Measurements from ENCODE around the gene SERBP1. TPM values are rescaled to one million over a fixed set of nuclear protein-coding genes. Genes with fewer than 3 reads are reported as not detected.

SERBP1 gene
- total RNA-seq: 100 to 1,000 TPM; 103 to 122 TPM
- long read RNA-seq, full-length matches to known transcripts: 139 of 147 reads
- long read RNA-seq, partial matches to known transcripts: 2 of 147 reads
- long read RNA-seq, other reads (novel, unspliced or antisense): 6 of 147 reads

DNA sequence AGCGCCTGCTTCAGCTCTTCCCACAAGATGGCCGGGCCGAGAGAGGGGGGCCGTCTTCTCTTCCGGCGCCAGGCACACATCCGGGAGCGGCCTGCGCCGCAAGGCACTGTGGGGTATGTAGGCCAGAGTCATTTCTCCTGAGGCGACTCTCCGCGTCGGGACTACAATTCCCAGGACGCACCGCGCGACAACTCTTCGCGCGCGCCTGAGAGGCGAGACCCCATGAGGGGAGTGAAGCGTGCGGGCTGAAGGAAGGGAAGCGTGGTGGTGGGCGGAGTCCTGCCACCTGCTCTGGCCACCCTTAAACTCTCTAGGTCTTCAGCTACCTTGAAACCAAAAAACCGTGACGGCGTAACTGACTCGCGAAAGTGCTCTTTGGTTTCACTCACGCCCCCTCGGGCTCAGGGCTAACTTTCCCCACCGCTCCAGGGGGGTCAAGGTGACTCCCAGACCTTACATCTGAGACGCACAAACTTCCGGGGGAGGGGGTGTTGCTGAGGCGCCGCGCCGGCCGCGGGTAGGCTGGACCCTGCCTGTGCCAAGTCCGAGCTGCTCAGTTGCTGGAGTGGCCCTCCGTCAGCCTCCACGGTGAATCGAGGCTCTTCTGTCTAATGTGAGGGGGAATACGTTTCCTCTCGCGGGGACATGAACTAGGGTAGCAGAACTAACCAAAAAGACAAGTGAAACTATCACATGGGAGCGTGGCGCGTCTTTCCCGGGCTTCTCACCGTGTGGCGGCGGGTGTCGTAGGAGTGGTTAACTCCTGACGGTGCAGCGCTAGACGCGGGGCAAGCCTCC is at the start of gene SERBP1:
SERBP1 (minus strand) TSS at position 45 of the 798 bp plus-strand sequence. CDS start 102 bp downstream, outside the sequence.
- intact Hi-C loops (cut with DNase I): no loop called here
- ATAC-seq: peak; percentile 97 to 98
- peak; percentile 98 for DNase-seq

DNA sequence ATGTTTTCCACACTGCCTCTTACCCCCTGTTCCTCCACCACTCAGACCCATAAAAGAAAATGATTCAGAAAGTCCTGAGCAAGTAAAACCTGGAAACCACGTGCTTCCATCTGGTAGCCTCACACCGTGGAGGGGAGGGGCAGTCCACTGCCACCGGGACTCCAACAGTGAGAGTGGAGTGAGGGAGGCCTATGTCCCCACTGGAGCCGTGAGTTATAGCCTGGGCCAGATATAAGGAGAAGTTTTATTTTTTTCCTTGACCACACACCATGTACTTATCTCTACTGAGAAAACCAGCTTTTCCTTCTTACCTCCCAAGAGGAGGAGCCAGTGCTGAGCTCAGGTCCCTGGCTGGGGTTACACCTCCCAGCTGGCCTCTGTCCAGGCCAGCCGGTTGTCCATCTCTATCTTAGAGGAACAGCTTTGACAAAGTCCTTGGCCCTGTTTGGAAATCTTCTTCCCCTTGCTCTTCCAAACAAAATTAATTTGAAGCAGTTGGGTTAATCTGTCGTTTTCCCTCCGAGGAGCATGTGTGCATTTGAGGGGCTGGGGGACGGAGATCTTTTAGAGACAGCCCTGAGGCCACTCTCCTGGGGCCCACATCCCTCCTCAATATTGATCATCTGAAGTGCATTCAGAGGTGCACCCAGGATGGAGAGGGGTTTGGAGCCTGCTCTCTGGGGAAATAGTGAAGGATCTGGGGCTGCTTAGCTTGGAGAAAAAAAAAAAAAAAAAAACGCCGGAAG is 49.1 kb upstream of the SERBP1 start:
- intact Hi-C loops (cut with DNase I): no loop called here
- peak; percentile 68 to 91 for ATAC-seq
- peak; percentile 29 for DNase-seq

DNA sequence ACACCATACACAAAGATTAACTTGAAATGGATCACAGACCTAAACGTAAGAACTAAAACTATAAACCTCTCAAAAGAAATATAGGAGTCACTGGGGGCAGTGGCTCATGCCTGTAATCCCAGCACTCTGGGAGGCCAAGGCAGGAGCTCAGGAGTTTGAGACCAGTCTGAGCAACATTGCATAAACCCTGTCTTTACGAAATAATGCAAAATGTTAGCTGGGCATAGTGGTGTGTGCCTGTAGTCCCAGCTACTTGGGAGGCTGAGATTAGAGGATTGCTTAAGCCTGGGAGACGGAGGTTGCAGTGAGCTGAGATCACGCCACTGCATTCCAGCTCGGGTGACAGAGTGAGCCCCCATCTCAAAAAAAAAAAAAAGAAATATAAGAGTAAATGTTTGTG is 46.7 kb upstream of the SERBP1 start:
- intact Hi-C loops (cut with DNase I): no loop called here

DNA sequence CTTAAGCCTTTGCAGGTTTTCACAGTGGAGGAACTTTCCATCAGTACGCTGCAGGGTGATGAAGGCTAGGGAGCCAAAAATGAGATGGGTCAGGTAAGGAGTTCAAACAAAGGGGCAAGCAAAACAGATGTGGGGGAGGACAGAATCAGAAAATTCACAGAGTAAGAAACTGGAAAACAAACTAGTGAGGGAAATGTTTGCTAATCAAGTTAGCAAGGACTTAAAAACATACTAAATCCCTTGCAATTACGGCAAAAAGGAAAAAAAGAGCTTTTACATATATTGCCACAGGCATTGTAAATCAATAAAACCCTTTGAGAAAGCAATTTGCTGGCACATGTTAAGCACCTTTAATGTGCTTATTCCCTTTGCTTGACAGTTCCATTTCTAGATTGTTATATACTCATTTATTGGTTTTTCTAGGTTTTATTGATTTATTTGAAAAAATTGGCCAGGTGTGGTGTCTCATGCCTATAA is 45.8 kb upstream of the SERBP1 start:
- DNase-seq (no peak), ATAC-seq (no peak)
- intact Hi-C loops (cut with DNase I): no loop called here

More for the DNA sequence above, 46.7 kb upstream of the SERBP1 start:
- ATAC-seq: no peak
- DNase-seq: no peak

DNA sequence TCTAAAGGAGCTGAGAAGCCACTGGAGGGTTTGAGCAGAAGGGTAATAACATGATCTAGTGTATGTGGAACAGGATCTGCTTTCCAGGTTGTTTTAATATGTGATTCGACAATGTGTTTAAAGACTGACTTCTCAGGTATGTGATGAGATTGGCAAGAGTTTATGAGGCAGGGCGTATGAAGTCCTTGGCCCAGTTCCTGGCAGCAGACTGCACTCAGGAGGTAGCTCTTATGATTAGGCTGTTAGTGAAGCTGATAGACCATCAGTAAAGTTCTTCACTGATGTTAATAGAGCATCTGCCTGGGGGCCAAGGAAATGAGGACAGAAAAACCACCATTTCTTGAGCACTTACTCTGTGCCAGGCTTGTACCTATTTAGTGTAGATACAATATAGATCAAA is 41.9 kb upstream of the SERBP1 start:
- ATAC-seq (no peak), DNase-seq (no peak)

DNA sequence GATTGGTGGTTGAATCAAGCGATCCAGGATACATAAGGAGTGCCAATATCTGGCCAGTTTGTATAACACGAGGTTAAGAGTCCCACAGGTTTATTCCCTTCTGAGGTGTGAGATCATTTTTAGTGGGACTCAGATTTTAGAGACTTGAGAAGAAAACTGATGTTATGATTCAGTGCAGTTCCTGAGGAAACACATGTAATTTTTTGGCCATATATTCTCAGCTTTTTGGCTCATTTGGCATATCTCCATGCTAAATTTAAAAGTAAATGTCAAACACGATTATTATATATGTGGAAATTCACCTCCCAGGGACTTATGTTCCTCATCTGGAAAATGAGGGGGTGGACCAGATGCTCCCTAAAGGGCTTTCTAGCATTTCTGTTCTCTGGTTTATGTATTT is 39.2 kb upstream of the SERBP1 start:
- intact Hi-C loops (cut with DNase I): no loop called here
- ATAC-seq (no peak), DNase-seq (no peak)

More for the DNA sequence above, 41.9 kb upstream of the SERBP1 start:
- intact Hi-C loops (cut with DNase I): no loop called here

DNA sequence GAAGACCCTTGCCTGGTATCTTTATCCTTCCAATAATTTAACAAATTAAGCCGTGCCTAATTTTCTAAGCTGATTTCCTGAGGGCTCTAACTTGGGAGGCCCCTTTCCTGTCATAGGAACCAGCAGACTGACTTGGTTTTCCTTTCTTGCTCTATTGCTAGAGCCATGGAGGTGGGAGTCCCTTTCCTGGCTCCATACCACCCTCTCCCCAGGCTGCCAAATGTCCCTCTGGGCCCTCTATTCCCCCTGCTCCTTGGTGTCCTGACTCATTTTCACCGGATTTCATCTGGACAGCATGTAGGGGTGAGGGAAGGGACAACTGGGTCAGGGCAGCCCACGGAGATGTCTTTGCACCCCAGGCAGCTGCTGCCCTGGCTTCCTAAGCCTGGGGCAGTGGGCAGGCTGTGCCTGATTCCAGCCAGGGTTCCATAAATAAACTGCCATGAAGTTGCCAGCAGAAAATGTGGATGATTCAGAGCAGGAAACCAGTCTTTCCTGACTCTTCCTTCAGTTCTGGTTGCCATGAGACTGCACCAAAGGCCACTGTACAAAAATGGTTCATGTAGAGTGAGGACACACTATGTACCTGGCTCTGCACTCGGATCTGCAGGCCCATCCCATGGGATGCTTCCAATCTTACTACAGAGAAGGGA is 38.0 kb upstream of the SERBP1 start:
- intact Hi-C loops (cut with DNase I): no loop called here
- no peak for ATAC-seq
- no peak for DNase-seq

DNA sequence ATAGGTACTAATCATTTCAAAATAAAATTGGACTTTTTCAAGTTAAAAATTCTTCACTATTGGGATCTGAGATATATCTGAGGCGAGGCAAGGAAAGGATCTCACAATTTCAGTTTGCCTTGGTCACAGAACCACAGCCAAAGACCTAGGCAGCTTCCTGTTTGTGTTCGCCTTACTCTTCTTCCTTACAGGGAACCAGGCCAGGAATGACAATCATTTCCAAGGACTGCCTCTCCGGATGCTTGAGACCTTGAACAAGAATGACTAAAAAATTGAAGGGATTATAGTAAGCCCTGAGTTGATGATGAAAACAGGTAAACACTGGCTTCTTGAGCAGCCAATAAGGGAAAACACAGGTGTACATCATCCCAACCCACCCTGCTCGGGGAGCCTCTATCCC is 35.2 kb upstream of the SERBP1 start:
- no peak for DNase-seq
- no peak for ATAC-seq
- intact Hi-C loops (cut with DNase I): no loop called here

DNA sequence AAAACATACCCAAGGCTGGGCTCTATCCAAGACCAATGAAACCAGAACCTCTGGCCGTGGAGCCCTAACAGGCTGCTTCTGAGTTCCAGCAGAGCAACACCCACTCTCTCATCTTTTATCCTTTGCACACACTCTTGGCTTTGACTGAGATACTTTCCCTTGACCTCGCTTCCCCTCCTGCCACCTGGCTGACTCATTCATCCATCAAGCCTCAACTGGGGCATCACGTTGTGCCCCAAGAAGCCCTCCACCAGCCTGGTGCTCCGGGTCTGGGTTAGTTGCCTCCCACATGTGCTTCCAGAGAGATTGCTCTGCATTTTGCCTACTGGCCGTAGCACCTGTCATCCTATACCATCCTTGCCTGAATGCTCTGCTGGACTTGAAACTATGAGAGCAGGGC is 34.5 kb upstream of the SERBP1 start:
- DNase-seq: no peak
- intact Hi-C loops (cut with DNase I): no loop called here
- ATAC-seq: no peak

DNA sequence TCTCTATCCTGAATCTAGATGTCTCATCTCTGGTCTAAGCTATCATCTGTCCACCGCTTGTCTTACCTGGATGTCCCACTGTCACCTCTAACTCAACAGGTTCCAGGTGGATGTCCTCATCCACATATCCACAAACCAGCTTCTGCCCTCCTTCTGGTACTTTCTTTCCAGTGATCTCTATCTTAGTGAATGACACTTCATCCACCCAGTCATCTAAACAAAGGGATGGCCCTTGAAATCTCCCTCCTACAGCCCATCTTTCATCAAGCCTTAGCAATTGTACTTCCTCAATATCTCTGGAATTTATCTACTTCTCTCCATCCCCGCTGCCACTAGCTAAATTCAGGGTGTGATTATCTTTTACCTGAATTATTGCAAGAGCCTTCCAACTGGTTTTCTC is 33.9 kb upstream of the SERBP1 start:
- no peak for DNase-seq
- intact Hi-C loops (cut with DNase I): no loop called here
- no peak for ATAC-seq

DNA sequence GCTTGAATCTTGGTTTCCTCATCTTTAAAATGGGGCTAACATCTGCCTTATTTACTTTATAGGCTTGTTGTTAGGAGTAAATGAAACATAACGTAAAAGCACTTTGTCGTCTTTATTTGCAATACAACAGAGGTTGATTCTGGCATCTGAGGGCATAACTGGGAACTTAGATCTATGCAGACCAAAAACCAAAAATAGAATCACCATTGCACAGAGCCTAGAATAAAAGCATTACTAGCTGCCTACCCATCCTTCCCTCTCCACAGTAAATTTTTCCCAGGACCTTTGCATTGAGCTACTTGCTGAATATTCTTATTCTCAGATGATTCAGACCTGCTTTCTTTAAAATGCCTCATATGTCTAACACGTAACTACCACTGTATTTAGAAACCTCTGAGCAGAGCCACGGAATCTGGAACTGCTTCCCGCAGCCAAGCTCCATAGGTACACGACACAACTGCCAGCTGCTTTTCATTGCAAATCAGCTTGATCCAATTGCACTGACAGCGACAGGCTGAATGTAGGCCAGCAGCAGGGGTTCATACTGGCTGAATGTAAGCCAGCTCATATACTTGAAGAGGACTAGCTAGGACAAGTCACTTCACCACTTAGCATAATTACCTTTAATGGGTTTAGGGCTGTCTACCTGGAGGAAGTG is 33.2 kb upstream of the SERBP1 start:
- intact Hi-C loops (cut with DNase I): no loop called here
- no peak for ATAC-seq
- no peak for DNase-seq

DNA sequence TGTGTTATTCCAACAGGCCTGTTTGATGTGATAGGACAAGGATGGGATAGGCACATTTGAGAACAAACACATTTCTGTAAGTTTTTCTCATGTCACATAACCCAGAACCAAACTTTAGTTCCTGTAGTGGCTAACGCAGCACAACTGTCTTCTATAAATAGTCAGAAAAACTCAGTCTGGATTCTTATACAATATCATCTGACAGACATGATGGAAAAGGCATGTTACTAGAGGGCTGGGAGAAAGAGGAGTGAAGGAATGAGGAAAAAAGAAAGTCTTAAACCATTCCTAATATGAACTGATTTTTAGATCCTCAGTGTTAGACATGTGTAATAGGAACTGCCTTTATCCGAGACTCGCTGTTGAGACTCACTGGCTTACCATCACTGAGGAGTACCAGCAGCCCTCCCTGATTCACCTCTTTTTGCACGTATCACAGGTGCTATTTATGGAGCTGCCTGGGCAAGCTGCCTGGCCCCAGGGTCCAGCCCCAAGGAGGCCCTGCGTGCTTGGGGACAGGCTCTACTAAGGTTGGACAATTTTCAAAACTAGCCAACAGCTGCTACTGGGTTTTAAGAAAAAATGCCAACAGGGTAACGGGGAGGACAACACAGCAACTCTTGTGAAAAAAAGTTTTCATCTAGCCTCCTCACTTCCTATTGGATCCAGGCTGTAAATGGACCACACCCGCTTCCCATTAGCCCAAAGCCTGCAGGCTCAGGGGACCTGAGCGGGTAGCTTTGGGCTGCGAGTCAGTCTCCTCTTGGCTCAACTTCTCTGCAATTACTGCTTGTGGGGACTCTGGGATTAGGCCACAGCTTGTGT is 30.7 kb upstream of the SERBP1 start:
- intact Hi-C loops (cut with DNase I): no loop called here
- DNase-seq (peak; percentile 35), ATAC-seq (peak; percentile 88 to 91)

DNA sequence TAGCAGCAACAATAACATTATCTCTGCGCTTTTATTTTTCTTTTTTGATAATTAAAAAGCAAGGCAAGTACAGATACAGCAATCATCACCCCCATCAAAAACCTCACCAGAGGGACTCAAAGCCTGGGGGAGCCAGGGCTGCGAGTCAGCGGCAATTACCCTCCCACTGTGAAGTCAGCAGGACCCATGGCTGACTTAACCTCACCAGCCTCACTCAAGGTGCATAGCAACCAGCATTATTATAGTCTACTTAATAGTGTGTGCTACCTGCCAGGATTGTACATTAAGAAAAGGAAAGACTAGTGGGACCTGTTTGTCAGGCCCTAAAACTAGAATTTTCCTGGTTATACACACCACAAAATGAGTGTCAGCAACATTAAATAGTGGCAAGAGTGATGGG is 28.9 kb upstream of the SERBP1 start:
- ATAC-seq: no peak
- intact Hi-C loops (cut with DNase I): no loop called here
- DNase-seq: no peak

DNA sequence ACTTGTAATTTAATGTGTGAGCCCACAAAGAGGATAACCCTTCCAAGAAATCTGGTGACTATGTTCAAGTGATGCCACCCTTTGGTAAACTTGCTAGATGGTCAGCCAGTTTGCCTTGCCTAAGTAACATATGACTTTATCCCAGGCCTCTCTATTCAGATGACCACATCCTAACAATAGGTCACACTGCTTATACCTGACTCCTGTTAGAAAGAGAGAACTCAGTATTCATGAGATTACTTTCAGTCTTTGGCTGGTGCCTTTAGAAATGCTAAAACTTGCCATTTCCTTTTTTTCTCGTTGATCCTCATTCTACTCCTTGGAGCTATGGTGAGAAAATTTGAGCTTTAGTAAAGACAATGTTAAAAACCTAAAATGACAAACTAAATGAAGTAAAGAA is 28.5 kb upstream of the SERBP1 start:
- intact Hi-C loops (cut with DNase I): no loop called here
- DNase-seq: no peak
- no peak for ATAC-seq

DNA sequence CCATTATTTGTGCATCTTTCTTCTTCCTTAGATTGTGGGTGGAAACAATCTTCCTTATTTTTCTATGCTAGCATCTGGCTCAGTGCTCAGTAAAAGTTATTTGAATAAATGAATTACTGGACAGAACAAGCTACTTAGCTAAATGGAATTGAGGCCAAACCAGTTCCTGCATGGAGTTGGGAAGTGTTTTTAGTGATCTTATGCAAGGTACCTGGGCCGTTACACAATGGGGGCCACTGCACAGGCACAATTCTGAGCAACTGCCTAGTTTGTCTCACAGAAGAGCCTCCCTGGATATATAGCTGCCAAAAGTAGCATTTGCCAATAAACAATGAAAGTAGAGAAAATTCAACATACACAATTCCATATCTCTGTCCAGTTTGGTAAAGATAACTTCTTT is 27.0 kb upstream of the SERBP1 start:
- DNase-seq (no peak), ATAC-seq (no peak)
- intact Hi-C loops (cut with DNase I): no loop called here

DNA sequence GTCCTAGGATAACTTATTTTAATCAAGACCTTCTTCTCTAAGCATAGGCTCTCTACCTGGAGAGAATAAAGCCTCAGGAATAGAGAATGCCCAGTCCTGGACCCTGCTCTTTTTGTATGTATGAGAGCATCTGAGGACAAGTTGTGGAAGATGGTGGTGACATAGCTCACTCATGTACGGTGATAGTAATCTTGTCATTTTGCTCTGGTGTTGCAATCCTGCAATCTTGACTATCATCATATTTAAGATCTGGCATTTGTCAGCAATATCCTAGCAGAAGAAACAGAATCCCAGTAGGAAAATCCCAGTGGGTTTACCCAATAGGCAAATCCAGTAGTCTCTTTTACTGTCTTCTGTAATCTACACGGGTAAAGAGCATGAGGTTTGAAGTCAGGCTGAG is 21.6 kb upstream of the SERBP1 start:
- DNase-seq (no peak), ATAC-seq (no peak)
- intact Hi-C loops (cut with DNase I): no loop called here

DNA sequence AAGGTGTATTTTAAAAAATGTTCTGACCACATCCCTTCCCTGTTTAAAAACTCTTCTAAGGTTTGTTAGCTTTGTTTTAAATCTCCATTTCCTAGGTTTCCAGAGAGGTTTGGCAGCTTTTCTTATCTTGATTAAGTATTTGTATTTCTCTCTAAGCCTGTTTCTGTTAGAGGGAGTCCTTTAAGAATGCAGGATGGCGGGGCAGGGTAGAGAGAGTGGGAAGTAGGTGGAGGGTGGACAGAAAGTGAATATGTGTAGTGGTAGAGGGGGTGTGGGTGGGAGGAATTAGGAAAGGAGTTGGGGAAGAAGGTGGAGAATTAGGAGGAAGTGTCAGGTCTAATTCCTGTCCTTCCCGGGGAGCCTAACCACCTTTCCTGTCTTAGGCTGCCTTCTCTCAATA is 21.2 kb upstream of the SERBP1 start:
- ATAC-seq: no peak
- no peak for DNase-seq
- intact Hi-C loops (cut with DNase I): no loop called here

DNA sequence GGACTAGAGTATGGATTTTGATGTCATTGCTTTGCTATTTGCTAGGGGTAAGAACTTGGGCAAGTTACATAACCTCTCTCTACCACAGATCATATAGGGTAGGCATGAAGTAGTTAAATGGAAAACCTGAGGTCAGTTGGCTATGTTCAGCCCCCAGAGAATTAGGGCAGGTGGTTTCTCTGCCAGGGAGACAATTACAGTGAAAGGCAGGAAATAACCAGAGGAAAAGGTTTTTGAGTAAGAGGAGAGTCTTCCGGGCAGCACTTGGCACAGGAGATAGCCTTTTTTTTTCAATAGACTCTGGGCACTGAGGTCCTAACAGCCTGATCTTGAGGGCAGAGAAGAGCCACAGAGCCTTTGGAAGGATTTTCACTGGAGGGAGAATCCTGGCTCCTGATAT is 16.7 kb upstream of the SERBP1 start:
- DNase-seq (no peak), ATAC-seq (peak in 1 of 2 donors; percentile 38)
- intact Hi-C loops (cut with DNase I): no loop called here
